ENCODE data around the gene CAPZB. TPM values are rescaled to one million over a fixed set of nuclear protein-coding genes. Genes with fewer than 3 reads are reported as not detected.

The CAPZB gene
- total RNA-seq, 1 experiment from 2014 or later, result 198 TPM

- Mint-ChIP-seq H3K4me3 (ENCODE audit: low read depth, unreplicated experiment) (no peak overlapping the region), H3K9me3 (ENCODE audit: low read depth, unreplicated experiment) (no peaks in the 10 kb centered on the region), H3K4me1 (ENCODE audit: low read depth, unreplicated experiment) (peaks cover 9% of the 10 kb centered on the region), H3K36me3 (ENCODE audit: insufficient read depth, unreplicated experiment) (peaks cover 50% of the 10 kb centered on the region), H3K27me3 (ENCODE audit: unreplicated experiment) (no peaks in the 10 kb centered on the region), H3K27ac (ENCODE audit: unreplicated experiment) (no peak overlapping the region)
- DNase-seq, result no peak
- intact Hi-C loops (cut with micrococcal nuclease; ENCODE audit: unreplicated experiment), result no loop called here
- no peak for TF ChIP-seq CTCF (IDR thresholded peaks at IDR 0.05; ENCODE audit: unreplicated experiment)
- BruUV-seq (replicated peaks), result no TSS peak
- CTCF ChIA-PET, result no interaction called here
Measured at GRCh38 chr1:19338323-19338762, 147.0 kb downstream of the CAPZB start.

- H3K36me3 Mint-ChIP-seq (ENCODE audit: insufficient read depth, unreplicated experiment), result peaks cover 40% of the 10 kb centered on the region
- intact Hi-C loops (cut with micrococcal nuclease; ENCODE audit: unreplicated experiment), result no loop called here
- no peaks in the 10 kb centered on the region for H3K9me3 Mint-ChIP-seq (ENCODE audit: low read depth, unreplicated experiment)
- no peak overlapping the region for H3K27ac Mint-ChIP-seq (ENCODE audit: unreplicated experiment)
- no TSS peak for BruUV-seq (replicated peaks)
- peak; percentile 32 for DNase-seq
- TF ChIP-seq CTCF (IDR thresholded peaks at IDR 0.05; ENCODE audit: unreplicated experiment), result no peak
- no peak overlapping the region for H3K4me3 Mint-ChIP-seq (ENCODE audit: low read depth, unreplicated experiment)
- CTCF ChIA-PET, result no interaction called here
- no peaks in the 10 kb centered on the region for H3K27me3 Mint-ChIP-seq (ENCODE audit: unreplicated experiment)
- peaks cover 9% of the 10 kb centered on the region for H3K4me1 Mint-ChIP-seq (ENCODE audit: low read depth, unreplicated experiment)
Measured at GRCh38 chr1:19337289-19337688, 148.1 kb downstream of the CAPZB start.

GRCh38 chr1:19336543-19336942, 148.8 kb downstream of the CAPZB start:
- no TSS peak for BruUV-seq (replicated peaks)
- TF ChIP-seq CTCF (IDR thresholded peaks at IDR 0.05; ENCODE audit: unreplicated experiment), result no peak
- intact Hi-C loops (cut with micrococcal nuclease; ENCODE audit: unreplicated experiment), result no loop called here
- no peak for DNase-seq
- CTCF ChIA-PET, result no interaction called here
- H3K27me3 Mint-ChIP-seq (ENCODE audit: unreplicated experiment), result no peaks in the 10 kb centered on the region
- no peak overlapping the region for H3K27ac Mint-ChIP-seq (ENCODE audit: unreplicated experiment)
- no peak overlapping the region for H3K4me3 Mint-ChIP-seq (ENCODE audit: low read depth, unreplicated experiment)
- no peaks in the 10 kb centered on the region for H3K9me3 Mint-ChIP-seq (ENCODE audit: low read depth, unreplicated experiment)
- H3K4me1 Mint-ChIP-seq (ENCODE audit: low read depth, unreplicated experiment), result peaks cover 9% of the 10 kb centered on the region
- peaks cover 33% of the 10 kb centered on the region for H3K36me3 Mint-ChIP-seq (ENCODE audit: insufficient read depth, unreplicated experiment)

DNA sequence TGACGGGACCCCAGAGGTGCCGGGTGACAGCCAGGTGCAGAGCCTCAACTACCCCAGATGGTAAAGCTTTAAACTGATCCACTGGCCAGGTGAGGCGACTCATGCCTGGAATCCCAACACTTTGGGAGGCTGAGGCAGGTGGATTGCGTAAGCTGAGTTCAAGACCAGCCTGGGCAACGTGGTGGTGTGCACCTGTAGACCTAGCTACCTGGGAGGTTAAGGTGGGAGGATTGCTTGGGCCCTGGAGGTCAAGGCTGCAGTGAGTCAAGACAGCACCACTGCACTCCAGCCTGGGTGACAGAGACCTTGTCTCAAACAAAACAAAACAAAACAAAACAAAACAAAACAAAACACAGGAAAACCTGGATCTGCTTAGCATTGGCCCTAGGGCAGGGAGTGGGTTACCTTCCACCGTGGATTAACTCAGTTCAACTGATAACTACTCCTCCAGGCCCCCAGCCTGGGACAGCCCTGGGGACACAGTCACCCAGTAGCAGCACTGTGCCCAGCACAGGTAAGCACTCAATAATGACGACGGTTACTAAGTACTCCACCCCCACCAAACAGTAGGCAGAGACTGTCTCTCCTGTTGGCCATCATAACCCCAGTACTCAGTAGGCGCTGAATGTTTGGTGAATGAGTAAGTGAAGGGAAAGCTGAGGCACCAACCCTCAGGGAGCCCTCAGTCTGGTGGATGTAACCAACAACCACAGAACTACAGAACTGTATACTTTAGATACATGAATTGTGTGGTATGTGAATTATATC, 151.6 kb downstream of the CAPZB start:
- Mint-ChIP-seq H3K27ac (ENCODE audit: unreplicated experiment) (no peak overlapping the region), H3K27me3 (ENCODE audit: unreplicated experiment) (no peaks in the 10 kb centered on the region), H3K36me3 (ENCODE audit: insufficient read depth, unreplicated experiment) (peaks cover 33% of the 10 kb centered on the region), H3K4me1 (ENCODE audit: low read depth, unreplicated experiment) (peaks cover 9% of the 10 kb centered on the region), H3K4me3 (ENCODE audit: low read depth, unreplicated experiment) (no peak overlapping the region), H3K9me3 (ENCODE audit: low read depth, unreplicated experiment) (no peaks in the 10 kb centered on the region)
- BruUV-seq (replicated peaks), result no TSS peak
- intact Hi-C loops (cut with micrococcal nuclease; ENCODE audit: unreplicated experiment), result loop anchor here (2.0 kb wide), 1 partner anchor 25 kb away; no protein-coding TSS in a partner anchor
- no peak for DNase-seq
- no peak for TF ChIP-seq CTCF (IDR thresholded peaks at IDR 0.05; ENCODE audit: unreplicated experiment)
- CTCF ChIA-PET, result no interaction called here
